DND-41 (cell line): ENCODE data around the gene DCHS1.
"Not testable (repeated sequence)": the region's sequence is repeated elsewhere in the genome, so short reads cannot be mapped to it uniquely, and the experiment has no call there.

Experiments
- ATAC-seq: fragments of 200-7000 bp; cut with Tn5 transposase; 3 replicates; pipeline ENCODE4 v1.9.1; 2021; ENCODE audit warnings: low read depth; ENCODE audit not compliant: insufficient read depth
- DNase-seq: peaks from one replicate; pipeline ENCODE4 v3.0.0-alpha.2; 2020
- H2AFZ ChIP-seq: 2 replicates; pipeline ENCODE4 v1.6.0; 2012; ENCODE audit warnings: low read depth, low read length
- H3K27ac ChIP-seq: 2 replicates; pipeline ENCODE4 v1.5.1; 2012; ENCODE audit warnings: low read length, inconsistent platforms
- H3K27me3 ChIP-seq: fragments of 200-600 bp; sonication (generic); 2 replicates; pipeline ENCODE4 v1.6.0; 2012; ENCODE audit warnings: low read length, mild to moderate bottlenecking, inconsistent platforms; ENCODE audit not compliant: insufficient read depth, poor library complexity
- H3K36me3 ChIP-seq: 2 replicates; pipeline ENCODE4 v1.5.1; 2012; ENCODE audit warnings: low read length, inconsistent platforms; ENCODE audit not compliant: insufficient read depth
- H3K4me1 ChIP-seq: 2 replicates; pipeline ENCODE4 v1.5.1; 2012; ENCODE audit warnings: mild to moderate bottlenecking, low read length; ENCODE audit not compliant: insufficient read depth
- H3K4me2 ChIP-seq: 2 replicates; pipeline ENCODE4 v1.6.0; 2012; ENCODE audit warnings: mild to moderate bottlenecking, moderate library complexity, low read length, inconsistent platforms; ENCODE audit not compliant: insufficient read depth
- H3K4me3 ChIP-seq, 2 experiments: fragments of 200-600 bp in 1 of 2; shearing (Covaris generic) in 1 of 2; 2 replicates each; pipeline ENCODE4 v1.5.1; 2012 to 2016; ENCODE audit warnings: inconsistent platforms in 2 of 2, low read length in 2 of 2, mild to moderate bottlenecking in 2 of 2, low read depth in 1 of 2, moderate library complexity in 1 of 2
- H3K79me2 ChIP-seq: 2 replicates; pipeline ENCODE4 v1.6.0; 2012; ENCODE audit warnings: low read length, inconsistent platforms; ENCODE audit not compliant: insufficient read depth
- H3K9ac ChIP-seq: 2 replicates; pipeline ENCODE4 v1.6.0; 2012; ENCODE audit warnings: low read depth, mild to moderate bottlenecking, inconsistent platforms, low read length, moderate library complexity
- H3K9me3 ChIP-seq: 2 replicates; pipeline ENCODE4 v1.5.1; 2012; ENCODE audit warnings: low read length, moderate library complexity, mild to moderate bottlenecking, inconsistent platforms; ENCODE audit not compliant: insufficient read depth, severe bottlenecking
- H4K20me1 ChIP-seq: 2 replicates; pipeline ENCODE4 v1.6.0; 2012; ENCODE audit warnings: low read length; ENCODE audit not compliant: insufficient read depth
- CTCF ChIP-seq: IDR thresholded peaks from 2 replicates; pipeline ENCODE4 v1.5.1; 2012; ENCODE audit warnings: borderline replicate concordance, low read length, moderate library complexity, mild to moderate bottlenecking; ENCODE audit not compliant: poor library complexity, severe bottlenecking; ENCODE audit errors: extremely low read depth
- EZH2 ChIP-seq: IDR thresholded peaks from 3 replicates; pipeline ENCODE4 v1.6.1; 2012; ENCODE audit warnings: borderline replicate concordance, low read depth, mild to moderate bottlenecking, moderate library complexity, low read length, inconsistent platforms; ENCODE audit not compliant: severe bottlenecking

DCHS1 gene

GRCh38 chr11:6655790-6656583 lies at the start of gene DCHS1:
TSS of gene DCHS1 (minus strand) at chr11:6655809. CDS start at chr11:6641613, 14,196 bp downstream.
- no peak within 1 kb of the TSS for H3K4me3 ChIP-seq
- H3K9me3 ChIP-seq = no peaks in the 10 kb centered on the region
- no peak for DNase-seq
- H4K20me1 ChIP-seq = no peaks in the 10 kb centered on the region
- no peak for ATAC-seq
- no peak within 1 kb of the TSS for H3K27ac ChIP-seq
- peaks cover 4% of the 10 kb centered on the region for H3K27me3 ChIP-seq
- H2AFZ ChIP-seq = no peak within 1 kb of the TSS
- H3K4me2 ChIP-seq = no peak within 1 kb of the TSS
- no peak within 1 kb of the TSS for H3K9ac ChIP-seq
- TF ChIP-seq CTCF (no peak), EZH2 (no peak)
- H3K36me3 ChIP-seq = no peaks in the 10 kb centered on the region
- no peaks in the 10 kb centered on the region for H3K4me1 ChIP-seq
- H3K79me2 ChIP-seq = no peaks in the 10 kb centered on the region

GRCh38 chr11:6703247-6704063 lies 47.8 kb upstream of the DCHS1 start:
- Histone ChIP-seq H3K27ac (no peak overlapping the region), H3K4me1 (no peaks in the 10 kb centered on the region), H3K36me3 (no peaks in the 10 kb centered on the region; the same call in 1 of the 2 replicates), H3K27me3 (no peaks in the 10 kb centered on the region), H3K9me3 (no peaks in the 10 kb centered on the region), H3K4me3 (no peak overlapping the region), H2AFZ (no peak overlapping the region), H3K4me2 (no peak overlapping the region), H3K9ac (no peak overlapping the region), H3K79me2 (no peaks in the 10 kb centered on the region), H4K20me1 (no peaks in the 10 kb centered on the region)
- DNase-seq (peak; percentile 58), ATAC-seq (peak; percentile 90)
- no peak for TF ChIP-seq EZH2
- TF ChIP-seq CTCF = peak; percentile 71

- H3K27ac ChIP-seq, H3K4me2 ChIP-seq, H2AFZ ChIP-seq, H3K79me2 ChIP-seq, H3K9ac ChIP-seq, H4K20me1 ChIP-seq, H3K27me3 ChIP-seq, H3K4me1 ChIP-seq, H3K9me3 ChIP-seq, H3K4me3 ChIP-seq, DNase-seq, H3K36me3 ChIP-seq, ATAC-seq: not testable (repeated sequence)
Observed at GRCh38 chr11:6701955-6702354, 46.3 kb upstream of the DCHS1 start.

- TF ChIP-seq CTCF (no peak), EZH2 (no peak)
- Histone ChIP-seq H3K27me3 (no peaks in the 10 kb centered on the region), H3K9ac (no peak overlapping the region), H3K36me3 (no peaks in the 10 kb centered on the region), H3K4me1 (no peaks in the 10 kb centered on the region), H4K20me1 (no peaks in the 10 kb centered on the region), H3K4me2 (no peak overlapping the region), H3K27ac (no peak overlapping the region), H3K79me2 (no peaks in the 10 kb centered on the region), H2AFZ (no peak overlapping the region), H3K4me3 (no peak overlapping the region), H3K9me3 (no peaks in the 10 kb centered on the region)
- ATAC-seq = no peak
- DNase-seq = no peak
Observed at GRCh38 chr11:6695377-6695776, 39.8 kb upstream of the DCHS1 start.
